Dendritic cell treated with granulocyte-macrophage colony-stimulating factor and Interleukin-4, amounts not matched to agents 40 ng/mL and 50 ng/mL, for 4 days (primary cell): Measurements from ENCODE around the gene CSTA.

Experiments used
- H3K27ac Mint-ChIP-seq: one replicate; pipeline ENCODE4 v1.8.0; 2022; ENCODE audit warnings: mild to moderate bottlenecking, mixed read lengths
- H3K27me3 Mint-ChIP-seq: one replicate; pipeline ENCODE4 v1.8.0; 2022; ENCODE audit warnings: mild to moderate bottlenecking, mixed read lengths
- H3K36me3 Mint-ChIP-seq: one replicate; pipeline ENCODE4 v1.8.0; 2022; ENCODE audit warnings: low read depth, mixed read lengths
- H3K4me1 Mint-ChIP-seq: one replicate; pipeline ENCODE4 v1.8.0; 2022; ENCODE audit warnings: low read depth, mixed read lengths
- H3K4me3 Mint-ChIP-seq: one replicate; pipeline ENCODE4 v1.8.0; 2022; ENCODE audit warnings: mild to moderate bottlenecking, moderate library complexity, mixed read lengths
- H3K9me3 Mint-ChIP-seq: one replicate; pipeline ENCODE4 v1.8.0; 2022; ENCODE audit warnings: mixed read lengths
- intact Hi-C: fragments of 100-400 bp; cut with micrococcal nuclease; formaldehyde crosslinking; loops from one replicate; pipeline ENCODE4 v1.15.0; 2022

Gene CSTA

GRCh38 chr3:122374034-122374433 is 49.0 kb downstream of the CSTA start:
- no peak overlapping the region for H3K27ac Mint-ChIP-seq
- no peak overlapping the region for H3K4me3 Mint-ChIP-seq
- H3K36me3 Mint-ChIP-seq: peaks cover 41% of the 10 kb centered on the region
- H3K9me3 Mint-ChIP-seq: no peaks in the 10 kb centered on the region
- intact Hi-C loops: no loop called here
- no peaks in the 10 kb centered on the region for H3K27me3 Mint-ChIP-seq
- H3K4me1 Mint-ChIP-seq: peaks cover 10% of the 10 kb centered on the region

GRCh38 chr3:122377975-122378374 is 52.9 kb downstream of the CSTA start:
- Mint-ChIP-seq H3K9me3 (no peaks in the 10 kb centered on the region), H3K27ac (no peak overlapping the region), H3K36me3 (peaks cover 23% of the 10 kb centered on the region), H3K4me1 (peaks cover 16% of the 10 kb centered on the region), H3K27me3 (no peaks in the 10 kb centered on the region), H3K4me3 (no peak overlapping the region)
- intact Hi-C loops: no loop called here

- intact Hi-C loops: loop anchor here (5.0 to 10.0 kb wide), 3 partner anchors 34 to 292 kb away; partner anchors contain the start of genes KPNA1 and WDR5B
- H3K4me3 Mint-ChIP-seq: peak within 1 kb of the TSS; percentile 92
- H3K9me3 Mint-ChIP-seq: no peaks in the 10 kb centered on the region
- H3K27ac Mint-ChIP-seq: peak within 1 kb of the TSS; percentile 94
- H3K36me3 Mint-ChIP-seq: peaks cover 24% of the 10 kb centered on the region
- peaks cover 37% of the 10 kb centered on the region for H3K4me1 Mint-ChIP-seq
- no peaks in the 10 kb centered on the region for H3K27me3 Mint-ChIP-seq
Observed at GRCh38 chr3:122382888-122383666, 58.0 kb downstream of the CSTA start, which contains the start of gene MIX23. Gene MIX23, minus strand, starts transcription at chr3:122383231. Its CDS starts 7 bp downstream, at chr3:122383224.

GRCh38 chr3:122383771-122384697 is 59.0 kb downstream of the CSTA start, which contains the start of gene FAM162A:
Gene FAM162A, plus strand, starts transcription at chr3:122384182. Its CDS starts 84 bp downstream, at chr3:122384266.
- intact Hi-C loops: loop anchor here (5.0 to 10.0 kb wide), 3 partner anchors 33 to 291 kb away; partner anchors contain the start of genes KPNA1 and WDR5B
- H3K36me3 Mint-ChIP-seq: peaks cover 29% of the 10 kb centered on the region
- no peaks in the 10 kb centered on the region for H3K9me3 Mint-ChIP-seq
- H3K4me3 Mint-ChIP-seq: peak within 1 kb of the TSS; percentile 92
- H3K27me3 Mint-ChIP-seq: no peaks in the 10 kb centered on the region
- H3K4me1 Mint-ChIP-seq: peaks cover 38% of the 10 kb centered on the region
- peak within 1 kb of the TSS; percentile 94 for H3K27ac Mint-ChIP-seq

- Mint-ChIP-seq H3K4me3 (no peak overlapping the region), H3K27me3 (no peaks in the 10 kb centered on the region), H3K27ac (no peak overlapping the region), H3K36me3 (peaks cover 29% of the 10 kb centered on the region), H3K4me1 (peaks cover 27% of the 10 kb centered on the region), H3K9me3 (no peaks in the 10 kb centered on the region)
- intact Hi-C loops: loop anchor here (10.0 kb wide), 1 partner anchor 287 kb away; no protein-coding TSS in a partner anchor
Observed at GRCh38 chr3:122387709-122388108, 62.7 kb downstream of the CSTA start.

- no peaks in the 10 kb centered on the region for H3K9me3 Mint-ChIP-seq
- no peak overlapping the region for H3K4me3 Mint-ChIP-seq
- no peak overlapping the region for H3K27ac Mint-ChIP-seq
- no peaks in the 10 kb centered on the region for H3K27me3 Mint-ChIP-seq
- intact Hi-C loops: loop anchor here (10.0 kb wide), 1 partner anchor 286 kb away; no protein-coding TSS in a partner anchor
- peaks cover 19% of the 10 kb centered on the region for H3K4me1 Mint-ChIP-seq
- H3K36me3 Mint-ChIP-seq: peaks cover 29% of the 10 kb centered on the region
Observed at GRCh38 chr3:122389197-122389596, 64.1 kb downstream of the CSTA start.

- Mint-ChIP-seq H3K4me3 (no peak overlapping the region), H3K27me3 (no peaks in the 10 kb centered on the region), H3K27ac (no peak overlapping the region), H3K36me3 (peaks cover 32% of the 10 kb centered on the region), H3K4me1 (peaks cover 16% of the 10 kb centered on the region), H3K9me3 (no peaks in the 10 kb centered on the region)
- intact Hi-C loops: loop anchor here (5.0 to 10.0 kb wide), 2 partner anchors 67 to 285 kb away; no protein-coding TSS in a partner anchor
Observed at GRCh38 chr3:122389892-122390291, 64.8 kb downstream of the CSTA start.

- Mint-ChIP-seq H3K27ac (no peak overlapping the region), H3K27me3 (no peaks in the 10 kb centered on the region), H3K4me3 (no peak overlapping the region), H3K36me3 (peaks cover 32% of the 10 kb centered on the region), H3K9me3 (no peaks in the 10 kb centered on the region), H3K4me1 (peaks cover 20% of the 10 kb centered on the region)
- intact Hi-C loops: loop anchor here (5.0 kb wide), 1 partner anchor 67 kb away; no protein-coding TSS in a partner anchor
Observed at GRCh38 chr3:122390665-122391064, 65.6 kb downstream of the CSTA start.
